ENCODE data around the gene TLN1.

TLN1 gene

GRCh38 chr9:35686222-35687203 lies 45.5 kb downstream of the TLN1 start:
- TF ChIP-seq CTCF (IDR thresholded peaks at IDR 0.05; ENCODE audit: low read depth, low read length): no peak
- peak; percentile 43 to 74 for DNase-seq (ENCODE audit: low read depth in 2 of 2)

GRCh38 chr9:35685506-35685905 lies 46.5 kb downstream of the TLN1 start:
- DNase-seq (ENCODE audit: low read depth in 2 of 2): no peak
- TF ChIP-seq CTCF (IDR thresholded peaks at IDR 0.05; ENCODE audit: low read depth, low read length): no peak
- H3K4me3 ChIP-seq (replicated peaks in 1 of 2; ENCODE audit: low read depth in 2 of 2, low read length in 2 of 2): no peak overlapping the region

More at GRCh38 chr9:35686222-35687203, 45.5 kb downstream of the TLN1 start:
- peak overlapping the region; percentile 3 to 73 for H3K4me3 ChIP-seq (replicated peaks in 1 of 2; ENCODE audit: low read depth in 2 of 2, low read length in 2 of 2)

GRCh38 chr9:35684921-35685320 lies 47.1 kb downstream of the TLN1 start:
- DNase-seq (ENCODE audit: low read depth in 2 of 2): no peak
- no peak for TF ChIP-seq CTCF (IDR thresholded peaks at IDR 0.05; ENCODE audit: low read depth, low read length)
- no peak overlapping the region for H3K4me3 ChIP-seq (replicated peaks in 1 of 2; ENCODE audit: low read depth in 2 of 2, low read length in 2 of 2)

- TF ChIP-seq CTCF (IDR thresholded peaks at IDR 0.05; ENCODE audit: low read depth, low read length): no peak
- H3K4me3 ChIP-seq (replicated peaks in 1 of 2; ENCODE audit: low read depth in 2 of 2, low read length in 2 of 2): no peak overlapping the region
- no peak for DNase-seq (ENCODE audit: low read depth in 2 of 2)
Measured at GRCh38 chr9:35683323-35683722, 48.7 kb downstream of the TLN1 start.

GRCh38 chr9:35682520-35683315 lies 49.3 kb downstream of the TLN1 start:
- DNase-seq (ENCODE audit: low read depth in 2 of 2): no peak
- TF ChIP-seq CTCF (IDR thresholded peaks at IDR 0.05; ENCODE audit: low read depth, low read length): no peak
- no peak overlapping the region for H3K4me3 ChIP-seq (replicated peaks in 1 of 2; ENCODE audit: low read depth in 2 of 2, low read length in 2 of 2)

- no peak overlapping the region for H3K4me3 ChIP-seq (replicated peaks in 1 of 2; ENCODE audit: low read depth in 2 of 2, low read length in 2 of 2)
- TF ChIP-seq CTCF (IDR thresholded peaks at IDR 0.05; ENCODE audit: low read depth, low read length): no peak
- DNase-seq (ENCODE audit: low read depth in 2 of 2): peak in 1 of 2 donors; percentile 28
Measured at GRCh38 chr9:35682051-35682450, 49.9 kb downstream of the TLN1 start.
